GM06990 (cell line): ENCODE results near the gene MRPL46.

Source experiments
- DNase-seq: peaks from one replicate; pipeline ENCODE4 v3.0.0-alpha.2; 2011; ENCODE audit not compliant: insufficient read length; ENCODE audit errors: extremely low read depth
- H3K27me3 ChIP-seq: replicated peaks from 2 replicates; pipeline ENCODE4 v1.6.0; 2011; ENCODE audit warnings: low read length; ENCODE audit not compliant: control insufficient read depth, insufficient read depth
- H3K36me3 ChIP-seq: 2 replicates; pipeline ENCODE4 v1.5.1; 2011; ENCODE audit warnings: low read length; ENCODE audit not compliant: control insufficient read depth, insufficient read depth
- H3K4me3 ChIP-seq: replicated peaks from 2 replicates; pipeline ENCODE4 v1.5.1; 2011; ENCODE audit warnings: low read depth, mild to moderate bottlenecking, control low read depth, low read length
- CTCF ChIP-seq: IDR thresholded peaks from 2 replicates; pipeline ENCODE4 v1.5.1; 2011; ENCODE audit warnings: low read length, control low read depth, mild to moderate bottlenecking, inconsistent platforms; ENCODE audit not compliant: insufficient read depth, poor library complexity, severe bottlenecking

The MRPL46 gene

DNA sequence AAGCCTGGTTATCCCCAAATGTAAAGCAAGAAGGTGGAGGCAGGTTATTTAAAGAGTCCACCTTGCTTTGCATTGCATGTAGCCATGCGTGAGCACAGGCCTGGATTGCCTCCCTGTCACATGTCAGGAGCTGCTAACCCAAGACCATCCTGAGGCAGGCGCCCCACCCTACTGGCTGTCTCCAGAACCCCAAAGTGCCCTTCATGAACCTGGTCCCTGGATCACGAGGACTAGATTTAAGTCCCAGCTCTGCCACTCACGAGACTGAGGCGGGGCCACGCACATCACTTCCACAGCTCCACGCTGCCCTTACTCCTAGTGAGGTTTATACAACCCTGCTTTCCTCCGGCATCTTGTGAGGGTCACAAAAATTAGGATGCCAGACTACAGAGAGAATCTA lies 17.6 kb downstream of the MRPL46 start:
- no peak for DNase-seq
- no peak for TF ChIP-seq CTCF
- no peak overlapping the region for H3K4me3 ChIP-seq
- H3K27me3 ChIP-seq, result no peaks in the 10 kb centered on the region
- no peaks in the 10 kb centered on the region for H3K36me3 ChIP-seq

- Histone ChIP-seq H3K36me3 (no peaks in the 10 kb centered on the region), H3K27me3 (no peaks in the 10 kb centered on the region), H3K4me3 (no peak overlapping the region)
- no peak for DNase-seq
- TF ChIP-seq CTCF, result no peak
Measured at GRCh38 chr15:88448991-88449461, 18.2 kb downstream of the MRPL46 start.

GRCh38 chr15:88447741-88448140 lies 19.4 kb downstream of the MRPL46 start:
- H3K27me3 ChIP-seq, result no peaks in the 10 kb centered on the region
- DNase-seq, result no peak
- H3K4me3 ChIP-seq, result no peak overlapping the region
- TF ChIP-seq CTCF, result no peak
- H3K36me3 ChIP-seq, result no peaks in the 10 kb centered on the region

DNA sequence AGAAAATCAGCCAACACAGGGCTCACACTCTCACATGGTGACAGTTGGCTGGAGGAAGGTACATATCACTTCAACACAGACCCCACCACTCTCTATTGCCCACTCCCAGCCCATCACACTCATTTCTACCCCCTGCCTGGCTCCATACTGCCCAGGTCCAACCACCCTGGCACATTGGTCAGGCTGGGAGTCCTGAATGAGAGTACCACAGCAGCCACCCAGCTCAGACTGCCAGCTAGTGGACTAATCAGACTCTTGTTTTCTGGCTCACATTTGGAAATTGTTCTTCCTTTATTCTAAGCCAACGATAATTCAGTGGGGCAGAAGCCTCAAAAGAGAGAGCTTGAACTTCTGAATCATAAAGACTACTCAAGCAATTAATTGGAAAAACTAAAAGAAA lies 20.0 kb downstream of the MRPL46 start:
- Histone ChIP-seq H3K27me3 (no peaks in the 10 kb centered on the region), H3K4me3 (no peak overlapping the region), H3K36me3 (no peaks in the 10 kb centered on the region)
- TF ChIP-seq CTCF, result no peak
- DNase-seq, result no peak

DNA sequence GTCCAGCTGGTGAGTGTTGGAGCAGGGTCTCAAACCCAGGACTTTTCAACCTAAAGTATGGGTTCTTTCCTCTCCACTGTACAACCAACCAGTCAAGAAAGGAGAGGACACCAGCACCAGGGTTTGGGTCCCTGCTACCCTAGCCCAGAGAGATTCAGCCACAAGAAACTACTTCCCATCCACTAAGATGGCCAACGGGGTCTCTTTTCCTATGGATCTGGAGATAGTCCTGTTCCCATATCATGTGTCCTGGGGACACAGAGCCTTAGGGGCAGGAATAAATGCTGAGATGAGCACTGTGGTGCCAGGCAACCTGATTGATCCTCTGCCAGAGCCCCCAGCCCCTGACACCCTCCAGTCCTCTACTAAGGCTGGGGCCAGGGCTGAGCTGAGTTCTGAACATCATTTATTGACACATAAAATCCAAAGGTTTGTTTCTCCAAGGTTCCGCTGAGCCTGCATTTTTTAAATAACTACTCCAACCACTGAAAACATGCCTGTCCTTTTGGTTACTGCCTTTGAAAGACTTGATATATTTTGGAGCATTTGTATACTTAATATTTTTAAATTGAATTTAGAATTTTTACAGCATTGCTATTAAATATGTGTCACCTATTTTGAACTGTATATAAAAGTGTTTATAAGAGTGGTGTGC lies 26.0 kb downstream of the MRPL46 start:
- no peak for TF ChIP-seq CTCF
- no peak for DNase-seq

GRCh38 chr15:88440021-88440420 lies 27.2 kb downstream of the MRPL46 start:
- no peak overlapping the region for H3K4me3 ChIP-seq
- TF ChIP-seq CTCF, result no peak

More for the DNA sequence above, 26.0 kb downstream of the MRPL46 start:
- no peaks in the 10 kb centered on the region for H3K36me3 ChIP-seq
- H3K4me3 ChIP-seq, result no peak overlapping the region
- H3K27me3 ChIP-seq, result no peaks in the 10 kb centered on the region

More at GRCh38 chr15:88440021-88440420, 27.2 kb downstream of the MRPL46 start:
- H3K27me3 ChIP-seq, result no peaks in the 10 kb centered on the region
- no peak for DNase-seq
- no peaks in the 10 kb centered on the region for H3K36me3 ChIP-seq
